ENCODE measurements around the gene DGKB. TPM values are rescaled to one million over a fixed set of nuclear protein-coding genes. Genes with fewer than 3 reads are reported as not detected.

DGKB gene
- total RNA-seq, 4 donors from 2014 or later = 0.40 to 3.8 (median 0.82) TPM; not detected in 1

- in situ Hi-C loops (cut with MboI; ENCODE audit: low pct_ligation_motif_present in 1 of 4, low pct_unique_long_range_greater_than_20kb in 1 of 4, low sequenced_read_pairs in 3 of 4) (no loop called here), intact Hi-C loops (cut with DNase I; ENCODE audit: low total_unique reads) (no loop called here)
- DNase-seq = no peak
- Histone ChIP-seq H3K27me3 (no peaks in the 10 kb centered on the region), H3K36me3 (no peaks in the 10 kb centered on the region), H3K4me1 (no peaks in the 10 kb centered on the region), H3K9me3 (no peaks in the 10 kb centered on the region), H3K4me3 (no peak overlapping the region), H3K27ac (no peak overlapping the region)
- WGBS, 2 donors (ENCODE audit: low coverage in 1 of 2) = 0 to 17% methylated on average over 1 of the region's 1 CpG
- no peak for TF ChIP-seq CTCF (IDR thresholded peaks at IDR 0.05)
- no peak for TF ChIP-seq POLR2A (IDR thresholded peaks at IDR 0.05)
- no peak for TF ChIP-seq POLR2AphosphoS5 (IDR thresholded peaks at IDR 0.05)
- no peak for TF ChIP-seq EP300 (IDR thresholded peaks at IDR 0.05; ENCODE audit: low read depth)
Measured at GRCh38 chr7:14754631-14755030, 147.9 kb downstream of the DGKB start.

GRCh38 chr7:14752301-14752700 lies 150.2 kb downstream of the DGKB start:
- no peak for DNase-seq
- no peak overlapping the region for H3K4me3 ChIP-seq
- no peaks in the 10 kb centered on the region for H3K9me3 ChIP-seq
- intact Hi-C loops (cut with DNase I; ENCODE audit: low total_unique reads) = no loop called here
- no peaks in the 10 kb centered on the region for H3K4me1 ChIP-seq
- no peaks in the 10 kb centered on the region for H3K36me3 ChIP-seq
- in situ Hi-C loops (cut with MboI; ENCODE audit: low pct_ligation_motif_present in 1 of 4, low pct_unique_long_range_greater_than_20kb in 1 of 4, low sequenced_read_pairs in 3 of 4) = no loop called here
- H3K27me3 ChIP-seq = no peaks in the 10 kb centered on the region
- no peak overlapping the region for H3K27ac ChIP-seq
- WGBS, 2 donors (ENCODE audit: low coverage in 1 of 2) = 86 to 94% methylated on average over 3 of the region's 3 CpGs
- TF ChIP-seq POLR2AphosphoS5 (IDR thresholded peaks at IDR 0.05) = no peak
- no peak for TF ChIP-seq POLR2A (IDR thresholded peaks at IDR 0.05)
- TF ChIP-seq CTCF (IDR thresholded peaks at IDR 0.05) = no peak
- TF ChIP-seq EP300 (IDR thresholded peaks at IDR 0.05; ENCODE audit: low read depth) = no peak

GRCh38 chr7:14751461-14751860 lies 151.1 kb downstream of the DGKB start:
- no peaks in the 10 kb centered on the region for H3K36me3 ChIP-seq
- no peaks in the 10 kb centered on the region for H3K9me3 ChIP-seq
- no peaks in the 10 kb centered on the region for H3K27me3 ChIP-seq
- H3K4me3 ChIP-seq = no peak overlapping the region
- H3K4me1 ChIP-seq = no peaks in the 10 kb centered on the region
- in situ Hi-C loops (cut with MboI; ENCODE audit: low pct_ligation_motif_present in 1 of 4, low pct_unique_long_range_greater_than_20kb in 1 of 4, low sequenced_read_pairs in 3 of 4) (no loop called here), intact Hi-C loops (cut with DNase I; ENCODE audit: low total_unique reads) (no loop called here)
- no peak for TF ChIP-seq POLR2AphosphoS5 (IDR thresholded peaks at IDR 0.05)
- no peak for TF ChIP-seq CTCF (IDR thresholded peaks at IDR 0.05)
- TF ChIP-seq POLR2A (IDR thresholded peaks at IDR 0.05) = no peak
- no peak for TF ChIP-seq EP300 (IDR thresholded peaks at IDR 0.05; ENCODE audit: low read depth)
- no peak for DNase-seq
- H3K27ac ChIP-seq = no peak overlapping the region
- WGBS, 2 donors (ENCODE audit: low coverage in 1 of 2) = 30 to 67% methylated on average over 1 of the region's 1 CpG

- TF ChIP-seq POLR2A (IDR thresholded peaks at IDR 0.05) = no peak
- no peak for TF ChIP-seq EP300 (IDR thresholded peaks at IDR 0.05; ENCODE audit: low read depth)
- no peak for TF ChIP-seq CTCF (IDR thresholded peaks at IDR 0.05)
- no peak for TF ChIP-seq POLR2AphosphoS5 (IDR thresholded peaks at IDR 0.05)
- no peaks in the 10 kb centered on the region for H3K4me1 ChIP-seq
- no peak overlapping the region for H3K27ac ChIP-seq
- no peak for DNase-seq
- no peak overlapping the region for H3K4me3 ChIP-seq
- H3K9me3 ChIP-seq = peaks cover 0 to under 1% of the 10 kb centered on the region in 2 donors
- intact Hi-C loops (cut with DNase I; ENCODE audit: low total_unique reads) = no loop called here
- no peaks in the 10 kb centered on the region for H3K36me3 ChIP-seq
- H3K27me3 ChIP-seq = no peaks in the 10 kb centered on the region
- in situ Hi-C loops (cut with MboI; ENCODE audit: low pct_ligation_motif_present in 1 of 4, low pct_unique_long_range_greater_than_20kb in 1 of 4, low sequenced_read_pairs in 3 of 4) = no loop called here
Measured at GRCh38 chr7:14748461-14748860, 154.1 kb downstream of the DGKB start.
